ENCODE data around the gene RGMB. TPM values are rescaled to one million over a fixed set of nuclear protein-coding genes. Genes with fewer than 3 reads are reported as not detected.

Gene RGMB
- total and polyA plus RNA-seq, 9 donors: 14.5 to 40.3 (median 26.4) TPM

DNA sequence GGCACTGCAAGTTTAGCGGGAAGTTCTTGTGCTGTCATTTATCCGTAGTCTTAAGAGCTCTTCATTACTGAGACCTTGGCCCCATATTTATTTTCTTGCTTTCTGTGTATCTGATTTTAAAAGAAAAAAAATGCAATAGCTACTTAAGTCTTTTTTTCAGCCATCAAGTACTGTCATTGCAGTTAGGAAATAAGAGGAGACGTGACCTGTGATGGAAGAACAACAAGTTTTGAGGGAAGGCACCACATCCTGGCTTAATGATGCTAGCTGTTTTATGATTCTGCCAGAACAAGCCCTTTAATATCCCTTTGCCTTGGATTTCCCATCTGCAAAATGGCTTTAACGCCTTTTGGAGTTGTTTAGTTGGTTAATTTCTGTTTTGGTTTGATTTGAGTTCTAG lies 3.8 kb downstream of the RGMB start:
- Histone ChIP-seq H3K4me3 (no peak overlapping the region), H3K27ac (no peak overlapping the region), H3K4me1 (ENCODE audit: insufficient read depth) (peaks cover 9% of the 10 kb centered on the region), H3K36me3 (no peaks in the 10 kb centered on the region), H3K27me3 (no peaks in the 10 kb centered on the region), H3K9me3 (no peaks in the 10 kb centered on the region)
- 93 to 95% (median 94%) methylated on average over 4 of the region's 4 CpGs for WGBS, 3 donors
- TF ChIP-seq POLR2A (IDR thresholded peaks at IDR 0.05): no peak
- TF ChIP-seq, protein P1, sequence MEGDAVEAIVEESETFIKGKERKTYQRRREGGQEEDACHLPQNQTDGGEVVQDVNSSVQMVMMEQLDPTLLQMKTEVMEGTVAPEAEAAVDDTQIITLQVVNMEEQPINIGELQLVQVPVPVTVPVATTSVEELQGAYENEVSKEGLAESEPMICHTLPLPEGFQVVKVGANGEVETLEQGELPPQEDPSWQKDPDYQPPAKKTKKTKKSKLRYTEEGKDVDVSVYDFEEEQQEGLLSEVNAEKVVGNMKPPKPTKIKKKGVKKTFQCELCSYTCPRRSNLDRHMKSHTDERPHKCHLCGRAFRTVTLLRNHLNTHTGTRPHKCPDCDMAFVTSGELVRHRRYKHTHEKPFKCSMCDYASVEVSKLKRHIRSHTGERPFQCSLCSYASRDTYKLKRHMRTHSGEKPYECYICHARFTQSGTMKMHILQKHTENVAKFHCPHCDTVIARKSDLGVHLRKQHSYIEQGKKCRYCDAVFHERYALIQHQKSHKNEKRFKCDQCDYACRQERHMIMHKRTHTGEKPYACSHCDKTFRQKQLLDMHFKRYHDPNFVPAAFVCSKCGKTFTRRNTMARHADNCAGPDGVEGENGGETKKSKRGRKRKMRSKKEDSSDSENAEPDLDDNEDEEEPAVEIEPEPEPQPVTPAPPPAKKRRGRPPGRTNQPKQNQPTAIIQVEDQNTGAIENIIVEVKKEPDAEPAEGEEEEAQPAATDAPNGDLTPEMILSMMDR (IDR thresholded peaks at IDR 0.05): no peak
- TF ChIP-seq EP300 (IDR thresholded peaks at IDR 0.05): no peak
- no peak for DNase-seq
- intact Hi-C loops (cut with DNase I): no loop called here

DNA sequence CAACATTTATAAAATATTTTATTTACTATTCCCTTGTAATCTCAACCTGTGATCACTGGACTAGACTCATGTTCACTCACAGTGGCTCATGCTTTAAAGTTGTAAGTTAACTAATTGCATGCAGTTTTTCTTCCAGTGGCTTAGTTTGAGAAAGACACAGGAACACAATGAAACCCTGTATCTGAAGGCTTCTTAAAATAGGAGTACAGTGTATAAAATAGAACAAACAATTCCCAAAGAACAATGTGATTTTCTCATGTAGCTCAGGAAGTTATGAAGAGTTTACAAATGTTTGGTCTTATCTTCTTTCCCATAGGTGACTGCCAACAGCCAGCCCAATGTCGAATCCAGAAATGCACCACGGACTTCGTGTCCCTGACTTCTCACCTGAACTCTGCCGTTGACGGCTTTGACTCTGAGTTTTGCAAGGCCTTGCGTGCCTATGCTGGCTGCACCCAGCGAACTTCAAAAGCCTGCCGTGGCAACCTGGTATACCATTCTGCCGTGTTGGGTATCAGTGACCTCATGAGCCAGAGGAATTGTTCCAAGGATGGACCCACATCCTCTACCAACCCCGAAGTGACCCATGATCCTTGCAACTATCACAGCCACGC lies 5.9 kb downstream of the RGMB start:
- no peaks in the 10 kb centered on the region for H3K27me3 ChIP-seq
- peak in 1 of 5 donors; percentile 13 for DNase-seq
- H3K4me1 ChIP-seq (ENCODE audit: insufficient read depth): peaks cover 20% of the 10 kb centered on the region
- no peak overlapping the region for H3K27ac ChIP-seq
- no peak overlapping the region for H3K4me3 ChIP-seq
- intact Hi-C loops (cut with DNase I): no loop called here
- H3K9me3 ChIP-seq: no peaks in the 10 kb centered on the region
- H3K36me3 ChIP-seq: no peaks in the 10 kb centered on the region
- TF ChIP-seq, protein P1 (IDR thresholded peaks at IDR 0.05): no peak
- TF ChIP-seq EP300 (IDR thresholded peaks at IDR 0.05) (no peak), POLR2A (IDR thresholded peaks at IDR 0.05) (no peak)
- 36 to 57% (median 41%) methylated on average over 11 of the region's 11 CpGs for WGBS, 3 donors

DNA sequence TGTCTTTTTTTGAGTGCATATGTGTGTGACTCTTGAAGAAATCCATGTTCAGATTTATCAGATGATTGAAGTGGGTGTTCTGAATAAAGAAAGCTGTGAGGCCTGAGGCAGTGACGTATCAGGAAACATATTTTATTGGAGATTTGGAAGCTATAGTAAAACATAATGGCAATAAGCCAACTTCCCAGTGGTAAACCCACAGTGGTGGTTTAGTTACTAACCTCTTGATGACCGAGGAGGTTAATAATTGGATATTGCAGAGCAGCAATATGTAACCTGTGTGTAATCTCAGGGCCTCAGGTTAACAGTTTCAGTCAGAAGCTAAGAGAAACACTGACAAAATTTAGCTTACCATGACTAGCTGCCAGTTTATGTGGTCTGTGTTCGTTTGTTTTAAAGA lies 6.9 kb downstream of the RGMB start:
- H3K27ac ChIP-seq: no peak overlapping the region
- H3K4me1 ChIP-seq (ENCODE audit: insufficient read depth): peaks cover 24% of the 10 kb centered on the region

DNA sequence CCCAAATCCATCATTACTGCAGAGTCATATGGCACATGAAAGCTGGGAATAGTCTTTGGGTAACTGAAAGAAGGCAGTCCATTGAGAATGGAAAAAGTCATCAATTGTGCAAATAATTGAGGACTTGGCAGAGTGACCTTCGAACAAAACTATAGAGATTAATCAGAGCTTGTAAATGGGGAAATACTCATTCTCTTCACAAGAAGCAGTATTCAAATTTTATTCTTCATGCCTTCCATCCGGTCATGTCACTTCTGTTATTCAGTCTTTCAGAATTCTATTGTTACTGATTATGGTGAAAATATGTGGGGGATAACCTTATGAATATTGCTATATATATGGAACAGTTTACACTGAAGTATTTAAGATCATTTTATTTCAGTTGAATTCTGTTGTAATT lies 8.1 kb downstream of the RGMB start:
- no peaks in the 10 kb centered on the region for H3K9me3 ChIP-seq
- peaks cover 23% of the 10 kb centered on the region for H3K4me1 ChIP-seq (ENCODE audit: insufficient read depth)
- WGBS, 3 donors: 71 to 77% (median 73%) methylated on average over 2 of the region's 2 CpGs
- H3K27ac ChIP-seq: no peak overlapping the region
- no peaks in the 10 kb centered on the region for H3K27me3 ChIP-seq
- no peak for DNase-seq
- H3K36me3 ChIP-seq: no peaks in the 10 kb centered on the region
- intact Hi-C loops (cut with DNase I): no loop called here
- no peak overlapping the region for H3K4me3 ChIP-seq
- TF ChIP-seq POLR2A (IDR thresholded peaks at IDR 0.05) (no peak), EP300 (IDR thresholded peaks at IDR 0.05) (no peak)
- TF ChIP-seq, protein P1 (IDR thresholded peaks at IDR 0.05): no peak

More for the DNA sequence above, 6.9 kb downstream of the RGMB start:
- Histone ChIP-seq H3K36me3 (no peaks in the 10 kb centered on the region), H3K4me3 (no peak overlapping the region), H3K27me3 (no peaks in the 10 kb centered on the region), H3K9me3 (no peaks in the 10 kb centered on the region)
- intact Hi-C loops (cut with DNase I): no loop called here
- DNase-seq: no peak
- TF ChIP-seq EP300 (IDR thresholded peaks at IDR 0.05) (no peak), POLR2A (IDR thresholded peaks at IDR 0.05) (no peak)
- TF ChIP-seq, protein P1 (IDR thresholded peaks at IDR 0.05): no peak
- WGBS, 3 donors: 67 to 80% (median 74%) methylated on average over 3 of the region's 3 CpGs

Data from ovary (tissue), 9 donors.